Placental epithelial cell (primary cell): ENCODE data around the gene LRRC75A. TPM values are rescaled to one million over a fixed set of nuclear protein-coding genes. Genes with fewer than 3 reads are reported as not detected.

Experiments
- small RNA-seq: library from RNA; depleted of rRNA; stranded (forward); fragments of <200 nt; gene quantifications from one replicate; pipeline ENCODE3, GENCODE V24; 2012
- total RNA-seq: library from RNA; depleted of rRNA; stranded (reverse); fragments of >200 nt; gene quantifications from 2 replicates; pipeline ENCODE4 v1.2.3, GENCODE V29; 2012

LRRC75A gene
- under 0.01 TPM in 1 of 2 replicates, not detected in the other for total RNA-seq

GRCh38 chr17:16491703-16492612, at the start of gene LRRC75A:
Gene LRRC75A (minus strand): TSS chr17:16492193. CDS start chr17:16491990, 203 bp downstream.

GRCh38 chr17:16415031-16415924, 76.7 kb downstream of the LRRC75A start, which contains the start of gene TRPV2:
Gene TRPV2 (plus strand): TSS chr17:16415571. CDS start chr17:16417669, 2,098 bp downstream.

Small RNA genes within 50 kb of the gene (small RNA-seq; reads per million reads assigned to genes)
- gene SNORD49A: not detected
- not detected for gene SNORD65

Other genes starting within 250 kb of the LRRC75A start
- gene CENPV, start 138.7 kb downstream of the LRRC75A start, total RNA-seq: 1.2 and 1.8 TPM in 2 replicates
- 949 and 1,225 TPM in 2 replicates for gene UBB, start 111.1 kb downstream of the LRRC75A start, total RNA-seq
- 0.79 and 0.87 TPM in 2 replicates for gene TRPV2, start 76.6 kb downstream of the LRRC75A start, total RNA-seq
- gene ZNF287, start 77.0 kb upstream of the LRRC75A start, total RNA-seq: 4.9 and 7.9 TPM in 2 replicates
- gene ZNF624, start 161.7 kb upstream of the LRRC75A start, total RNA-seq: 5.2 and 11.8 TPM in 2 replicates
- 0.79 and 4.6 TPM in 2 replicates for gene CCDC144A, start 198.0 kb upstream of the LRRC75A start, total RNA-seq